Tibial nerve (tissue), 4 donors: ENCODE data around the gene TAF6L. TPM values are rescaled to one million over a fixed set of nuclear protein-coding genes. Genes with fewer than 3 reads are reported as not detected.

Source experiments
- DNase-seq, 2 donors: peaks; one replicate each; pipeline ENCODE4 v3.0.0-alpha.2; 2019; ENCODE audit warnings: low spot score in 2 of 2
- H3K27ac ChIP-seq, 4 donors: fragments of 200-600 bp; sonication (generic) in 3 of 4; one replicate each; pipeline ENCODE4 v1.5.1; 2017 to 2019; ENCODE audit warnings: mild to moderate bottlenecking in 1 of 4
- H3K27me3 ChIP-seq, 2 donors: fragments of 200-600 bp; sonication (generic) in 1 of 2; one replicate each; pipeline versions ENCODE4 v1.5.1 to v1.6.0; 2017 to 2019
- H3K36me3 ChIP-seq, 3 donors: fragments of 200-600 bp; sonication (generic); one replicate each; pipeline ENCODE4 v1.5.1; 2018 to 2019
- H3K4me1 ChIP-seq, 4 donors: fragments of 200-600 bp; sonication (generic) in 3 of 4; one replicate each; pipeline ENCODE4 v1.5.1; 2017 to 2019
- H3K4me3 ChIP-seq, 4 donors: fragments of 200-600 bp; sonication (generic) in 3 of 4; one replicate each; pipeline ENCODE4 v1.5.1; 2017 to 2019; ENCODE audit warnings: mild to moderate bottlenecking in 1 of 4, moderate library complexity in 1 of 4
- H3K9me3 ChIP-seq, 4 donors: fragments of 200-600 bp; sonication (generic) in 3 of 4; one replicate each; pipeline ENCODE4 v1.5.1; 2017 to 2019
- CTCF ChIP-seq, 5 experiments: fragments of 200-600 bp in 3 of 5; fragments of 450-650 bp in 2 of 5; sonication (generic) in 3 of 5; IDR thresholded peaks; one replicate each; pipeline ENCODE4 v1.5.1; 2016 to 2019; ENCODE audit warnings: antibody characterized with exemption in 5 of 5, mild to moderate bottlenecking in 3 of 5, moderate library complexity in 2 of 5
- EP300 ChIP-seq, 2 donors: sonication (generic); formaldehyde crosslinking; IDR thresholded peaks; one replicate each; pipeline ENCODE4 v1.6.1; 2017; ENCODE audit warnings: antibody characterized with exemption in 2 of 2, mild to moderate bottlenecking in 1 of 2
- POLR2A ChIP-seq, 2 donors: fragments of 450-650 bp; IDR thresholded peaks; one replicate each; pipeline ENCODE4 v1.6.1; 2017; ENCODE audit warnings: antibody characterized with exemption in 2 of 2, mild to moderate bottlenecking in 2 of 2, moderate library complexity in 2 of 2
- WGBS, 2 donors: methylation state at CpG; one replicate each; pipeline ENCODE4 v1.1.5; 2018; 5-methylcytosine and 5-hydroxymethylcytosine counted together
- total RNA-seq, 4 donors: library from RNA; depleted of rRNA; stranded (reverse); fragments of >200 nt; gene quantifications; one replicate each; pipeline ENCODE4 v1.1.0, GENCODE V29; 2016

Gene TAF6L
- total RNA-seq, 4 donors from 2014 or later: 23.2 to 38.8 (median 33.1) TPM

GRCh38 chr11:62777389-62777788, 6.2 kb downstream of the TAF6L start:
- Histone ChIP-seq H3K27ac (no peak overlapping the region), H3K9me3 (no peaks in the 10 kb centered on the region), H3K4me3 (no peak overlapping the region), H3K4me1 (peaks cover 0 to 2% (median 0%) of the 10 kb centered on the region in 4 donors), H3K27me3 (no peaks in the 10 kb centered on the region), H3K36me3 (peaks cover 0 to 65% (median 0%) of the 10 kb centered on the region in 3 donors)
- DNase-seq: no peak
- WGBS, 2 donors: 61 to 71% methylated on average over 2 of the region's 2 CpGs
- TF ChIP-seq CTCF (IDR thresholded peaks at IDR 0.05): no peak
- no peak for TF ChIP-seq POLR2A (IDR thresholded peaks at IDR 0.05)
- TF ChIP-seq EP300 (IDR thresholded peaks at IDR 0.05): no peak

- Histone ChIP-seq H3K27ac (no peak overlapping the region), H3K4me3 (no peak overlapping the region), H3K27me3 (no peaks in the 10 kb centered on the region), H3K9me3 (no peaks in the 10 kb centered on the region), H3K36me3 (peaks cover 0 to 72% (median 0%) of the 10 kb centered on the region in 3 donors), H3K4me1 (no peaks in the 10 kb centered on the region)
- no peak for DNase-seq
- WGBS, 2 donors: 94 to 100% methylated on average over 2 to 3 of the region's 3 CpGs
- TF ChIP-seq POLR2A (IDR thresholded peaks at IDR 0.05): no peak
- no peak for TF ChIP-seq EP300 (IDR thresholded peaks at IDR 0.05)
- TF ChIP-seq CTCF (IDR thresholded peaks at IDR 0.05): no peak
These were observed 7.2 kb downstream of the TAF6L start for GRCh38 chr11:62778441-62778840.

- 90 to 94% methylated on average over 7 of the region's 7 CpGs for WGBS, 2 donors
- no peak overlapping the region for H3K27ac ChIP-seq
- no peaks in the 10 kb centered on the region for H3K27me3 ChIP-seq
- no peak for TF ChIP-seq POLR2A (IDR thresholded peaks at IDR 0.05)
- TF ChIP-seq CTCF (IDR thresholded peaks at IDR 0.05): no peak
- TF ChIP-seq EP300 (IDR thresholded peaks at IDR 0.05): no peak
- H3K4me1 ChIP-seq: peaks cover 6 to 17% (median 10%) of the 10 kb centered on the region in 4 donors
- no peak overlapping the region for H3K4me3 ChIP-seq
- no peaks in the 10 kb centered on the region for H3K9me3 ChIP-seq
- DNase-seq: no peak
- H3K36me3 ChIP-seq: peaks cover 0 to 47% (median 0%) of the 10 kb centered on the region in 3 donors
These were observed 11.6 kb downstream of the TAF6L start for GRCh38 chr11:62782753-62783152.

- Histone ChIP-seq H3K27me3 (no peaks in the 10 kb centered on the region), H3K4me3 (peak overlapping the region; percentile 87 to 100 (median 97)), H3K9me3 (no peaks in the 10 kb centered on the region), H3K4me1 (peaks cover 6 to 50% (median 34%) of the 10 kb centered on the region in 4 donors), H3K36me3 (peaks cover 0 to 41% (median 0%) of the 10 kb centered on the region in 3 donors), H3K27ac (peak overlapping the region; percentile 88 to 99 (median 98))
- TF ChIP-seq EP300 (IDR thresholded peaks at IDR 0.05) (no peak), CTCF (IDR thresholded peaks at IDR 0.05) (peak; percentile 93 to 98 (median 96)), POLR2A (IDR thresholded peaks at IDR 0.05) (no peak)
- peak; percentile 76 to 82 for DNase-seq
- 1 to 6% methylated on average over 6 to 11 of the region's 51 CpGs for WGBS, 2 donors
These were observed 15.3 kb downstream of the TAF6L start for GRCh38 chr11:62786318-62787004.

- H3K27ac ChIP-seq: peak within 1 kb of the TSS; percentile 88 to 99 (median 98)
- 0% methylated on average over 3 to 52 of the region's 88 CpGs for WGBS, 2 donors
- TF ChIP-seq EP300 (IDR thresholded peaks at IDR 0.05) (peak; percentile 90 to 99), POLR2A (IDR thresholded peaks at IDR 0.05) (peak; percentile 83 to 98), CTCF (IDR thresholded peaks at IDR 0.05) (peak in 2 of 5 experiments; percentile 38 to 55)
- peaks cover 6 to 54% (median 37%) of the 10 kb centered on the region in 4 donors for H3K4me1 ChIP-seq
- peaks cover 0 to 38% (median 0%) of the 10 kb centered on the region in 3 donors for H3K36me3 ChIP-seq
- peak within 1 kb of the TSS; percentile 87 to 100 (median 97) for H3K4me3 ChIP-seq
- DNase-seq: peak; percentile 98 to 100
- no peaks in the 10 kb centered on the region for H3K27me3 ChIP-seq
- H3K9me3 ChIP-seq: no peaks in the 10 kb centered on the region
These were observed 16.0 kb downstream of the TAF6L start, which contains the start of gene TMEM179B for GRCh38 chr11:62787005-62787759. Gene TMEM179B (plus strand): TSS chr11:62787402. CDS start chr11:62787432, 30 bp downstream.
